H9 (cell line): ENCODE results near the gene LPCAT2. TPM values are rescaled to one million over a fixed set of nuclear protein-coding genes. Genes with fewer than 3 reads are reported as not detected.

Source experiments
- DNase-seq: peaks from one replicate; pipeline ENCODE4 v3.0.0-alpha.2; 2017
- H2AFZ ChIP-seq: one replicate; pipeline ENCODE4 v1.6.1; 2013; ENCODE audit warnings: mild to moderate bottlenecking, low read length, control low read depth, moderate library complexity
- H2AK5ac ChIP-seq: 2 replicates; pipeline ENCODE4 v1.6.1; 2013; ENCODE audit warnings: low read length, control low read depth, mixed read lengths; ENCODE audit not compliant: insufficient read length
- H2BK120ac ChIP-seq: one replicate; pipeline ENCODE4 v1.6.1; 2013; ENCODE audit warnings: low read depth, mild to moderate bottlenecking, low read length, control low read depth, inconsistent platforms; ENCODE audit not compliant: poor library complexity, severe bottlenecking
- H2BK12ac ChIP-seq: 2 replicates; pipeline ENCODE4 v1.6.1; 2013; ENCODE audit warnings: low read length, control low read depth, mixed read lengths, low read depth; ENCODE audit not compliant: insufficient read length
- H2BK15ac ChIP-seq: 2 replicates; pipeline ENCODE4 v1.6.1; 2013; ENCODE audit warnings: low read depth, low read length, control low read depth
- H2BK20ac ChIP-seq: one replicate; pipeline ENCODE4 v1.6.1; 2013; ENCODE audit warnings: low read depth, mild to moderate bottlenecking, low read length, control low read depth, inconsistent platforms; ENCODE audit not compliant: poor library complexity, severe bottlenecking
- H2BK5ac ChIP-seq: 2 replicates; pipeline ENCODE4 v1.6.1; 2013; ENCODE audit warnings: low read length, control low read depth, mixed read lengths; ENCODE audit not compliant: insufficient read length
- H3K14ac ChIP-seq: 2 replicates; pipeline ENCODE4 v1.6.1; 2013; ENCODE audit warnings: low read length, control low read depth; ENCODE audit not compliant: insufficient read depth
- H3K18ac ChIP-seq: 2 replicates; pipeline ENCODE4 v1.6.1; 2013; ENCODE audit warnings: low read depth, mild to moderate bottlenecking, mixed read lengths, low read length, control low read depth; ENCODE audit not compliant: insufficient read length
- H3K23ac ChIP-seq: 2 replicates; pipeline ENCODE4 v1.6.1; 2013; ENCODE audit warnings: low read length, control low read depth, mixed read lengths, low read depth; ENCODE audit not compliant: insufficient read length
- H3K23me2 ChIP-seq: 2 replicates; pipeline ENCODE4 v1.6.1; 2013; ENCODE audit warnings: low read depth, mild to moderate bottlenecking, mixed read lengths, low read length, control low read depth; ENCODE audit not compliant: insufficient read length, poor library complexity, severe bottlenecking
- H3K27ac ChIP-seq: 2 replicates; pipeline ENCODE4 v1.5.1; 2013; ENCODE audit warnings: low read length, control low read depth, mixed read lengths, low read depth; ENCODE audit not compliant: insufficient read length
- H3K27me3 ChIP-seq: 2 replicates; pipeline ENCODE4 v1.6.1; 2013; ENCODE audit warnings: low read length, control low read depth, inconsistent platforms; ENCODE audit not compliant: insufficient read depth
- H3K4ac ChIP-seq: 2 replicates; pipeline ENCODE4 v1.6.1; 2013; ENCODE audit warnings: low read depth, mild to moderate bottlenecking, control low read depth, inconsistent platforms, low read length, moderate library complexity
- H3K4me1 ChIP-seq: 2 replicates; pipeline ENCODE4 v1.6.1; 2013; ENCODE audit warnings: low read length, control low read depth, inconsistent platforms; ENCODE audit not compliant: insufficient read depth
- H3K4me2 ChIP-seq: 2 replicates; pipeline ENCODE4 v1.6.1; 2013; ENCODE audit warnings: low read length, control low read depth, mixed read lengths; ENCODE audit not compliant: insufficient read length, insufficient read depth
- H3K56ac ChIP-seq: 2 replicates; pipeline ENCODE4 v1.6.1; 2013; ENCODE audit warnings: low read depth, mild to moderate bottlenecking, mixed read lengths, low read length, control low read depth; ENCODE audit not compliant: insufficient read length
- H3K79me1 ChIP-seq: 2 replicates; pipeline ENCODE4 v1.6.1; 2013; ENCODE audit warnings: low read depth, mild to moderate bottlenecking, moderate library complexity, low read length, control low read depth, inconsistent platforms; ENCODE audit not compliant: insufficient read depth, poor library complexity, severe bottlenecking
- H3K79me2 ChIP-seq: 2 replicates; pipeline ENCODE4 v1.6.1; 2013; ENCODE audit warnings: low read length, control low read depth, inconsistent platforms; ENCODE audit not compliant: insufficient read depth
- H3K9ac ChIP-seq: 2 replicates; pipeline ENCODE4 v1.6.1; 2013; ENCODE audit warnings: low read length, control low read depth, mixed read lengths; ENCODE audit not compliant: insufficient read length; ENCODE audit errors: extremely low read depth
- H3K9me3 ChIP-seq: one replicate; pipeline ENCODE4 v1.6.1; 2013; ENCODE audit warnings: low read depth, low read length, inconsistent platforms; ENCODE audit not compliant: control insufficient read depth
- H3T11ph ChIP-seq: one replicate; pipeline ENCODE4 v1.6.1; 2013; ENCODE audit warnings: mild to moderate bottlenecking, low read length, control low read depth, inconsistent platforms
- H4K20me1 ChIP-seq: one replicate; pipeline ENCODE4 v1.6.1; 2013; ENCODE audit not compliant: control insufficient read depth, insufficient read length, insufficient read depth
- H4K5ac ChIP-seq: 2 replicates; pipeline ENCODE4 v1.6.1; 2013; ENCODE audit warnings: low read depth, mild to moderate bottlenecking, mixed read lengths, low read length, control low read depth; ENCODE audit not compliant: insufficient read length
- H4K8ac ChIP-seq: replicated peaks from 2 replicates; pipeline ENCODE4 v1.6.1; 2013; ENCODE audit warnings: low read length, control low read depth, mixed read lengths, low read depth; ENCODE audit not compliant: insufficient read length
- H4K91ac ChIP-seq: 2 replicates; pipeline ENCODE4 v1.6.1; 2013; ENCODE audit warnings: low read depth, mild to moderate bottlenecking, moderate library complexity, mixed read lengths, low read length, control low read depth; ENCODE audit not compliant: insufficient read length
- H3K27ac Mint-ChIP-seq, 3 experiments: 2 replicates in 2 of 3; 3 replicates in 1 of 3; pipeline ENCODE4 v1.8.0; 2020 to 2021; ENCODE audit warnings: mixed read lengths in 3 of 3, mild to moderate bottlenecking in 1 of 3, moderate library complexity in 1 of 3
- H3K27me3 Mint-ChIP-seq: 2 replicates; pipeline ENCODE4 v1.8.0; 2021; ENCODE audit warnings: low read depth, mild to moderate bottlenecking, moderate library complexity, mixed read lengths
- H3K36me3 Mint-ChIP-seq, 3 experiments: 2 replicates in 2 of 3; 3 replicates in 1 of 3; pipeline ENCODE4 v1.8.0; 2020 to 2021; ENCODE audit warnings: low read depth in 3 of 3, mixed read lengths in 3 of 3; ENCODE audit not compliant: insufficient read depth in 1 of 3
- H3K4me1 Mint-ChIP-seq, 2 experiments: 2 replicates each; pipeline ENCODE4 v1.8.0; 2020; ENCODE audit warnings: mixed read lengths in 2 of 2
- H3K4me3 Mint-ChIP-seq, 2 experiments: 2 replicates in 1 of 2; 3 replicates in 1 of 2; pipeline ENCODE4 v1.8.0; 2020 to 2021; ENCODE audit warnings: mild to moderate bottlenecking in 2 of 2, mixed read lengths in 2 of 2, moderate library complexity in 1 of 2
- H3K9me3 Mint-ChIP-seq, 2 experiments: 2 replicates in 1 of 2; 3 replicates in 1 of 2; pipeline ENCODE4 v1.8.0; 2020; ENCODE audit warnings: mild to moderate bottlenecking in 2 of 2, mixed read lengths in 2 of 2, moderate library complexity in 1 of 2
- WGBS: extraction: QIAGEN DNeasy Blood & Tissue Kit; methylation state at CpG from one replicate; pipeline ENCODE4 v1.1.7; 2013; ENCODE audit warnings: missing lambda C conversion rate, low lambda C conversion rate, mixed read lengths; ENCODE audit not compliant: insufficient read length; ENCODE audit errors: extremely low coverage; 5-methylcytosine and 5-hydroxymethylcytosine counted together
- total RNA-seq: library from RNA; stranded (reverse); gene quantifications from 2 replicates; pipeline ENCODE4 v1.2.1, GENCODE V29; 2021
- TF ChIP-seq, protein P1 (sequence below): fragments of 200-600 bp; sonication (generic); conservative IDR thresholded peaks from 3 replicates; pipeline ENCODE4 v1.8.0; 2021; ENCODE audit warnings: antibody characterized with exemption, mild to moderate bottlenecking

LPCAT2 gene
- total RNA-seq, 1 experiment from 2014 or later = 2.8 TPM

DNA sequence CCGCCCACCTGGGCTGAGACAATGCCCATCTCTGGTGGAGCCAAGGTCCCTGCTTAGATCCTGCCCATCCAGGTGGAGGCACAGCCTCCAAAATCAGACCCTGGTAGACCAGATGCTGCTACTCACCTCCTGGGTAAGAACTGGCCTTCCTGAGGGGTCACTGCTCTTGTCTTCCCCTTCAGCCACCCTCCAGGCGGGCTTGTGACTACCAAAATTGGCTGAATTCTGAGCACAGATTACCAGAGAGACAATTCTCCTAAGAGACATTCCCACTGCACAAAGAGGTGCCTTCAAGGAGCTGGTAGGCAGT, 19.0 kb upstream of the LPCAT2 start:
- Histone ChIP-seq H3K56ac (no peak overlapping the region), H3K4ac (no peak overlapping the region), H3K4me1 (no peaks in the 10 kb centered on the region), H2BK120ac (no peak overlapping the region), H3K9me3 (no peaks in the 10 kb centered on the region), H4K91ac (no peak overlapping the region), H4K5ac (no peak overlapping the region), H3T11ph (no peak overlapping the region), H2AK5ac (no peak overlapping the region), H3K23ac (no peak overlapping the region), H2BK15ac (no peak overlapping the region), H3K9ac (no peak overlapping the region), H3K4me2 (no peak overlapping the region), H3K79me2 (no peaks in the 10 kb centered on the region), H2BK20ac (no peak overlapping the region), H3K14ac (no peak overlapping the region), H2BK12ac (no peak overlapping the region), H2AFZ (no peak overlapping the region), H4K8ac (no peak overlapping the region), H3K27ac (no peak overlapping the region), H2BK5ac (no peak overlapping the region), H3K23me2 (no peaks in the 10 kb centered on the region), H4K20me1 (no peaks in the 10 kb centered on the region), H3K18ac (no peak overlapping the region), H3K27me3 (no peaks in the 10 kb centered on the region), H3K79me1 (no peaks in the 10 kb centered on the region)
- no CpG with 5 or more reads among the region's 2 CpGs for WGBS
- no peaks in the 10 kb centered on the region for H3K9me3 Mint-ChIP-seq
- no peak for DNase-seq
- no peaks in the 10 kb centered on the region; the same call in 1 of the 2 replicates for H3K27me3 Mint-ChIP-seq
- no peaks in the 10 kb centered on the region; a peak in 1 of 4 replicates for H3K4me1 Mint-ChIP-seq
- no peak overlapping the region; a peak in 1 of 5 replicates for H3K4me3 Mint-ChIP-seq
- TF ChIP-seq, protein P1, sequence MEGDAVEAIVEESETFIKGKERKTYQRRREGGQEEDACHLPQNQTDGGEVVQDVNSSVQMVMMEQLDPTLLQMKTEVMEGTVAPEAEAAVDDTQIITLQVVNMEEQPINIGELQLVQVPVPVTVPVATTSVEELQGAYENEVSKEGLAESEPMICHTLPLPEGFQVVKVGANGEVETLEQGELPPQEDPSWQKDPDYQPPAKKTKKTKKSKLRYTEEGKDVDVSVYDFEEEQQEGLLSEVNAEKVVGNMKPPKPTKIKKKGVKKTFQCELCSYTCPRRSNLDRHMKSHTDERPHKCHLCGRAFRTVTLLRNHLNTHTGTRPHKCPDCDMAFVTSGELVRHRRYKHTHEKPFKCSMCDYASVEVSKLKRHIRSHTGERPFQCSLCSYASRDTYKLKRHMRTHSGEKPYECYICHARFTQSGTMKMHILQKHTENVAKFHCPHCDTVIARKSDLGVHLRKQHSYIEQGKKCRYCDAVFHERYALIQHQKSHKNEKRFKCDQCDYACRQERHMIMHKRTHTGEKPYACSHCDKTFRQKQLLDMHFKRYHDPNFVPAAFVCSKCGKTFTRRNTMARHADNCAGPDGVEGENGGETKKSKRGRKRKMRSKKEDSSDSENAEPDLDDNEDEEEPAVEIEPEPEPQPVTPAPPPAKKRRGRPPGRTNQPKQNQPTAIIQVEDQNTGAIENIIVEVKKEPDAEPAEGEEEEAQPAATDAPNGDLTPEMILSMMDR = no peak
- peak overlapping the region in 1 of 3 experiments; percentile 74; a peak in 2 of 7 replicates for H3K27ac Mint-ChIP-seq
- H3K36me3 Mint-ChIP-seq = peaks cover 3 to 17% (median 9%) of the 10 kb centered on the region in 3 experiments; a peak in 6 of 7 replicates
